Measurements from ENCODE around the gene SFSWAP.
"Not testable (repeated sequence)": the region's sequence is repeated elsewhere in the genome, so short reads cannot be mapped to it uniquely, and the experiment has no call there.

The SFSWAP gene
- 113 to 162 (median 134) reads per million in 9 experiments for total RNA-seq

DNA sequence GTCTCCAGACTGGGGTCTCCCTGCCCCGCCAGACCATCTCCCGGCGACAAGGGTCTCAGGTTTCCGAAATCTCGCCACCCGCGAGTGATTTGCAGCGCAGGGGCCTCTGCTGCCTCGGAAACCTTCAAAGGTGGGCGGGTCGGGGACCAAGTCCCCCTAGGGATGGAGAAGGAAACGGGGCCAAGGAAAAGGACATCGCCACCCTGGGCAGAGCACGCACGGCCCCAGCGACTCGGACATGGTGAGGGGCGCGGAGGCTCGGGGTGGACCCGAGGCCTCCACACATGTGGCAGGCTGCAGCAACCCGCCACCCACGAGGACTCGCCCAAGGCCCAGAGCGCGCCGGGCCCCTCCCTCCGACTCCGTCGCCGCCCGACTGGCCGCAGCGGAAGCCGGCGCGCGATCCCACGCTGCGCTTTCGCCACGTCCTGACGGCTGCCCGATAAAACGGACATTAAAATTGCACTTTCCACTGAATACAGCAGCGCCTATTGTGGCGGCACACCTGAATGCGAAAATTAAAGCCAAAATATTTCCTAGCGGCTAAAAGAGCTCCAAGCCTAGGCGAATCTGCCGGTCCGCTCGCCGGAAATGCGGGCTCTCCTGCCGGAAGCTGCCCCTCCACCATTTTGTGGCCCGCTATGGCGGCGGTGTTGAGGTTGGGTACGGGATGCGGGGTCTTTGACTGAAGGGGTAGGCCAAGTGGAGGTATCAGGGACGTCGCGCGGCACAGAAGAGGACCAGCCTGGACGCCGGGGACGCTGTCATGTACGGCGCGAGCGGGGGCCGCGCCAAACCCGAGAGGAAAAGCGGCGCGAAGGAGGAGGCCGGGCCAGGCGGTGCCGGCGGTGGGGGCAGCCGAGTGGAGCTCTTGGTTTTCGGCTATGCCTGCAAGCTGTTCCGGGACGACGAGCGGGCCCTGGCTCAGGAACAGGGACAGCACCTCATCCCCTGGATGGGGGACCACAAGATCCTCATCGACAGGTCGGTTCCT, at the start of gene SFSWAP:
Gene SFSWAP, plus strand, starts transcription at position 627 of the 994 bp plus-strand sequence. Its CDS starts 140 bp downstream, at position 767.
- Mint-ChIP-seq H3K4me1 (ENCODE audit: low read depth in 2 of 2) (peaks cover 16 to 24% of the 10 kb centered on the region in 2 donors), H3K36me3 (ENCODE audit: insufficient read depth) (peaks cover 46% of the 10 kb centered on the region)

DNA sequence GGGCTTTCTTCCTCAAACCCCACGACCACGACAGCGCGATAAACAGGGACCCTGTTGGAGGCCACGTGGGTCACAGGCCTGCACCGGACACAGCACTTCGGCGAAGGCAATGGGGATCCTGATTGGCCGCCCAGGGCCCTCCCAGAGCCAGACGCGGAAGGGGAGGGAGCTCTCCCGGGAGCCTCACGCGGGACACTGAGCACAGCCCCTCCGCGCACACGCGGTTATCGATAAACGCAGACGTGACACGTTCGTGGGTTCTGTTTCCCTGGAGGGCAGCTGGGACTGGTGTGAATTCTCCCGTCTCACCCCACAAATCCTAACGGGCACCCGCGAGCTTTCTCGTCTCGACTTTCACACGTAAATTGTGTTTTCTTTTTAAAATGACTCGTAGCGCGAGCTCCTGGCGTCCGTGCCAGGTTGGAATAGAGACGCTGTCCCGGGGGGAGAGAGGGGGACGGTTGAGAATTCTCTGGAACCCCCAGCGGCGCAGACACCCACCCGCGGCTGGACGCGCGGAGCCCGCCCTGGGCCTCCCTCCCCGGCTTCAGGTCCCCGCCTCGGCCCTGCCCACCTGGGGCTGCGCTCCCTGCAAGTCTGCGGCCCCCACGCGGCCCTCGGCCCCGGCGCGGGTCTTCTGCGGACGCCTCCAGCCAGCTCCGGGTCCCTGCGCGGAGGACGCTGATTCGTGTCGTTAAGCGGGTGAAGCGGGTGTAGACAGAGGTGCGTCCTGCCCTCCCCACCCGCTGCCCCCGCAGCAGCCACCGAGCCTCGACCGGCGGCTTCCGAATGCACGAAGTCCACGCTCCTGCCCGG, 49.5 kb upstream of the SFSWAP start:
- H3K9me3 Mint-ChIP-seq; H3K36me3 Mint-ChIP-seq (ENCODE audit: insufficient read depth); DNase-seq; H3K4me1 Mint-ChIP-seq (ENCODE audit: low read depth in 2 of 2); H3K4me3 Mint-ChIP-seq; H3K27ac Mint-ChIP-seq: not testable (repeated sequence)
- ATAC-seq (replicated peaks): peak; percentile 45
- H3K27me3 Mint-ChIP-seq: peaks cover 7 to 34% of the 10 kb centered on the region in 2 donors

More for the DNA sequence above, at the start of gene SFSWAP:
- peak within 1 kb of the TSS; percentile 93 to 98 for H3K4me3 Mint-ChIP-seq
- ATAC-seq (replicated peaks) (peak; percentile 92), DNase-seq (peak; percentile 62 to 68 (median 65))
- peak within 1 kb of the TSS; percentile 99 to 100 for H3K27ac Mint-ChIP-seq
- no peaks in the 10 kb centered on the region for H3K27me3 Mint-ChIP-seq
- H3K9me3 Mint-ChIP-seq: no peaks in the 10 kb centered on the region

DNA sequence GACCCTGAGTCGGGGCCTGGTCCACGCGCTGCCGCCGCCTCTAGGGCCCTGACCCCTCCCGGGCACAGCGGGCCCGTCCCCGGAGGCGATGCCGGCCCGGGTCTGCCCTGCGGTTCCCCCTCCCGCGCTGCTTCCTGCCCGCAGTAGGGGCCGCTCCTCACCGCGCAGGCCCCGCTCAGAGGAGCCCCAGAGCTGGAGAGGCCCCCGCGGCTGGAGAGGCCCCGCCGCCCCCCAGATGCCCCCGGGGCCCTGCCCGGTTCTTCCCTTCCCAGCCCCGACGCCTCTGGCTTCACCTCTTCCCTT, 49.0 kb upstream of the SFSWAP start:
- DNase-seq; H3K4me1 Mint-ChIP-seq (ENCODE audit: low read depth in 2 of 2); H3K9me3 Mint-ChIP-seq; H3K27ac Mint-ChIP-seq; H3K36me3 Mint-ChIP-seq (ENCODE audit: insufficient read depth): not testable (repeated sequence)
- Mint-ChIP-seq H3K27me3 (peaks cover 7 to 30% of the 10 kb centered on the region in 2 donors), H3K4me3 (peak overlapping the region in 1 of 2 donors; percentile 74)
- peak; percentile 55 for ATAC-seq (replicated peaks)

DNA sequence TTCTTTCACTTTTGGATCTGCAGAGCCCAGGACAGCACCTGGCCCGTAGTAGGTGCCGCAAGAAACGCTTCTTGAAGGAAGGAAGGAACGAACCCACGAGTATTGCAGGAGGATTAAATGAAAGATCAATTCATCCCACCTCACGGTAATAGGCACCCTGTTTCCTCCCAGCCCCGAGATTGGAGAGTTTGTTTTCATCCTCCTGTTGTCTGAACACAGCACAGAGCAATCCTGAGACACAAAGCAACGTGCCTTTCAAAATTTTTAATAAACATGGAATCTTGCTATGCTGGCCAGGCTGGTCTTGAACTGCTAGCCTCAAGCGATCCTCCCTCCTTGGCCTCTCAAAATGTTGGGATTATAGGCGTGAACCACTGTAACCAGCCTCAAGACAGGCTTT, 48.5 kb upstream of the SFSWAP start:
- not testable (repeated sequence) for H3K27ac Mint-ChIP-seq; ATAC-seq (replicated peaks); DNase-seq; H3K4me1 Mint-ChIP-seq (ENCODE audit: low read depth in 2 of 2); H3K36me3 Mint-ChIP-seq (ENCODE audit: insufficient read depth); H3K9me3 Mint-ChIP-seq
- Mint-ChIP-seq H3K4me3 (peak overlapping the region in 1 of 2 donors; percentile 74), H3K27me3 (peaks cover 7 to 26% of the 10 kb centered on the region in 2 donors)

DNA sequence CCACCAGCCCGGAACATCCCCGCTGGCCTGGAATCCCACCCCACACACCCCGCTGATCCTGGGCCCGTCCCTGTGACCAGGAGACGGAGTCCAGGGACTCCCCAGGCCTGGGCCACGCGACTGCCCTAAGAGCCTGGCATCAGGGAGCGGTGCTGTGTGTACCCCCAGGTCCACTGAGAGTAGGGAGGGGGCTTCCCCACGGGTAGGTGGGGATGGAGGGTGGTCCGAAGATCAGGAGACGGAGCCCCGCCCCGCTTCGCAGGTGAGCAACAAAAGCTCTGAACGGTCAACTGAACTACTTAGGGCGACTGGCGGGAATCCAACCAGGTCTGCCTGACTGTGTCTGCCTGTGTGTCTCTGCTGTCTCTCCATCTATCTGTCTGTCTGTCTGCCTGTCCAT, 45.2 kb upstream of the SFSWAP start:
- not testable (repeated sequence) for H3K9me3 Mint-ChIP-seq; H3K27ac Mint-ChIP-seq; H3K36me3 Mint-ChIP-seq (ENCODE audit: insufficient read depth); H3K4me3 Mint-ChIP-seq; H3K4me1 Mint-ChIP-seq (ENCODE audit: low read depth in 2 of 2); DNase-seq; ATAC-seq (replicated peaks)
- peaks cover 6 to 39% of the 10 kb centered on the region in 2 donors for H3K27me3 Mint-ChIP-seq

DNA sequence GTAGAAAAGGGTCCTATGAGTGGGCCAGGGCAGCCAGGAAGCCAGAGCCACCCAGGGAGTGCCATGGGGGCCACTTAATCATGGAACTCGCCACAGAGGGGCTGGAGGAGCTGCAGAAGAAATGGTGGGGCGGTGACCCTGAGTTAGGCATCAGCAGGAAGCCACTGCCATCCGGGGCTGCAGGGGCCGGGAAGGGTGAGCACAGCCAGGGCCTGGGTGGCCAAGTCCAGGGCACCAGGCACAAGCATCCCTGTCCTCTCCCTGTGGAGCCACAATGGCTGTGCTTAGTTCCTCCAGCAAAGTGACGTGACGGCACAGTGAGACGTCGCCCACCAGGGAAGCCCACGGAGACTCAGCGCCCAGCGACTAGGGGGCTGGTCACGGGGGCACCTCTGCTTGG, 44.4 kb upstream of the SFSWAP start:
- not testable (repeated sequence) for H3K27ac Mint-ChIP-seq; DNase-seq; ATAC-seq (replicated peaks); H3K4me3 Mint-ChIP-seq; H3K4me1 Mint-ChIP-seq (ENCODE audit: low read depth in 2 of 2); H3K36me3 Mint-ChIP-seq (ENCODE audit: insufficient read depth); H3K9me3 Mint-ChIP-seq
- H3K27me3 Mint-ChIP-seq: peaks cover 6 to 46% of the 10 kb centered on the region in 2 donors

DNA sequence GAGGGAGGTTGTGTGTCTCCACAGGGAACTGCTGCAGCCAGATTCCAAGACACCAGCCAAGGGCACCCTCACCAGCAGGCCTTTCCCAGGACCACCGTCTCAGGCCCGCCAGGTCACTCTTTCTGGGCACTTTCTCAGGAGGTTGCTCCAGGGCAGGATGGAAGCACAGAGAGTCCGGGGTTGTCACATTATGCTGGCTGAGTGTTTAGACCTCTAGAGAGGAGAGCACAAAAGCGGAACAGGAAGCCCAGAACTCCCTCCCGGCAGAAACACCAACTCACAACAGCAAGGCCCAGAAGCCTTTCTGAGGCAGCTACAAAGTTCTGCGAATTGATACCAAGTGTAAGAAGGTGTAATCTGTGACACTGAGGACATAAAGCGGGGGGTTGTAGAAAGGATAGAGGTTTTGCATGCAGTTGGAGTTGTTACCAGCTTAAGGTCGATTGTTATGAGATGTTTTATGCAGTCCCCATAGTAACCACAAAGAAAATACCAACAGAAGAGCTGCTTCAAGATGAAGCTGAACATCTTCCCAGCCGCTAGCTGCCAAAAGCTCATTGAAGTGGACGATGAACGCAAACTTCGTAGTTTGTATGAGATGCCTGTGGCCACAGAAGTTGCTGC, 43.8 kb upstream of the SFSWAP start:
- peak; percentile 27 for ATAC-seq (replicated peaks)
- not testable (repeated sequence) for H3K36me3 Mint-ChIP-seq (ENCODE audit: insufficient read depth); DNase-seq; H3K9me3 Mint-ChIP-seq; H3K4me3 Mint-ChIP-seq; H3K4me1 Mint-ChIP-seq (ENCODE audit: low read depth in 2 of 2)
- H3K27me3 Mint-ChIP-seq: peaks cover 6 to 44% of the 10 kb centered on the region in 2 donors
- peak overlapping the region in 1 of 2 donors; percentile 67 for H3K27ac Mint-ChIP-seq

DNA sequence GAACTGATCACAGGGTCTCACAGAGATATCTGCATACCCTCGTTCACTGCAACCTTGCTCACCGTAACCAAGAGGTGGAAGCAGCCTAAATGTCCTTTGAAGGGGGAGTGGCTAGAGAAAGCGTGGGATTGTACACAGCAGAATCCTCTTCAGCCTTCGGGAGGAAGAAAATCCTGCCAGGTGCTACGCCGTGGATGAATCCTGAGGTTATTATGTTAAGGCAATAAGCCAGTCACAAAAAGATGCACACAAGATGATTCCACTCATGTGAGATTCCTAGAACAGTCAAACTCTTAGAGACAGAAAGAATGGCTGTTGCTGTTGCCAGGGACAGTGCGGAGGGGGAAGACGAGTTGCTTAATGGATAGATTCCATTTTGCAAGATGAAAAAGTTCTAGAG, 39.6 kb upstream of the SFSWAP start:
- Mint-ChIP-seq H3K27ac (no peak overlapping the region), H3K9me3 (peaks cover 0 to 2% of the 10 kb centered on the region in 2 donors), H3K4me3 (no peak overlapping the region), H3K4me1 (ENCODE audit: low read depth in 2 of 2) (peaks cover 0 to 3% of the 10 kb centered on the region in 2 donors), H3K27me3 (peaks cover 12 to 40% of the 10 kb centered on the region in 2 donors), H3K36me3 (ENCODE audit: insufficient read depth) (peaks cover 3% of the 10 kb centered on the region)
- no peak for ATAC-seq (replicated peaks)
- DNase-seq: no peak

DNA sequence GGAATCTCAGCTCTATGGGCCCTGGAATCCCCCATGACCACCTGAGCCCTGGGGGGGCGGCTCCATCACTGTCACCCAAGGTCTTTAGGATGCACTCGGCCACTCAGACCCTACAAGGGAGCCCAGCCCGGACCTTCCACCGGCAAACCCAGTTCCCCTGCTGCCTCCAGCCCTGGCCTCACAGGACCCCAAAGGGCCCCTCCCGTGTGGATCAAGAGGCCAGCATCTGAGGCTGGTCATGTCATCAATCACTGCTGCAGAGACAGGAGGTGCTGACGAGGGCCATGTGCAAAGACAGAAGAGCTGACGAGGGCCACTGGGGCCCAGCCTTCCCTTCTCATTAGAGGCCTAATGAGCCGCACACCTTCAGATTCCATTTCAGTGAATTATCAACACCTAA, 39.0 kb upstream of the SFSWAP start:
- H3K27ac Mint-ChIP-seq: no peak overlapping the region
- H3K9me3 Mint-ChIP-seq: peaks cover 0 to 2% of the 10 kb centered on the region in 2 donors
- DNase-seq (no peak), ATAC-seq (replicated peaks) (no peak)
- H3K4me1 Mint-ChIP-seq (ENCODE audit: low read depth in 2 of 2): peaks cover 0 to 3% of the 10 kb centered on the region in 2 donors
- H3K4me3 Mint-ChIP-seq: no peak overlapping the region
- H3K36me3 Mint-ChIP-seq (ENCODE audit: insufficient read depth): peaks cover 3% of the 10 kb centered on the region
- H3K27me3 Mint-ChIP-seq: peaks cover 12 to 39% of the 10 kb centered on the region in 2 donors

DNA sequence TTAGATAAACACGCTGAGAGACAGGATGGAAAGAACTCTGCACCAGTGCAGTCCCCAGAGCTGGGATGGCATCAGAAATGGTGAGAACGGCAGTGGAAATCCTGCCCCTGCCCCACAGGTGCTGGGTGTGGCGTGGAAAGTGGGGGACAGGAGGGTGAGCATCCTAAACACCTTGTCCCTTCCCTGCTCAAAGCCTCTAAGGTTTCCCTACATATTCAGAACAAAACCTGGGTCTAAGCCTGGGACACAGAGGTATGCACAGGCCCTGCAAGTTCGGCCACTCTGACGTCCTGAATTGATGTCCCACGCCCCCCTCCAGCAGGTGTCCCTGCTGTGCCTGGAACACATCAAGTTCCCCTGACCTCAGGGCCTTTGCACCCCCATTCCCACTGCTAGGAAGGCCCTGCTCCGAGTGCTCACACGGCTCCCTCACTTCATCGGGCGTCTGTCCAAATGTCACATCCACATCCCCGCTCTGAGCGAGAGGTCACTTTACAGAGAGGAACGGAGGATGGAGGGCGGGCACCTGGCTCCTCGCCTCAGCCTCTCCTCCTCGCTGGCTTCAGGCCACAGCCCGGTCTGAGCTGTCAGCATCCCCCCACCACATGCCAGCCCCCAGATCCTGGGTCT, 38.5 kb upstream of the SFSWAP start:
- Mint-ChIP-seq H3K9me3 (peaks cover 0 to 2% of the 10 kb centered on the region in 2 donors), H3K4me1 (ENCODE audit: low read depth in 2 of 2) (no peaks in the 10 kb centered on the region), H3K4me3 (no peak overlapping the region), H3K27ac (no peak overlapping the region), H3K36me3 (ENCODE audit: insufficient read depth) (peaks cover 3% of the 10 kb centered on the region), H3K27me3 (peaks cover 12 to 39% of the 10 kb centered on the region in 2 donors)
- no peak for ATAC-seq (replicated peaks)
- no peak for DNase-seq

DNA sequence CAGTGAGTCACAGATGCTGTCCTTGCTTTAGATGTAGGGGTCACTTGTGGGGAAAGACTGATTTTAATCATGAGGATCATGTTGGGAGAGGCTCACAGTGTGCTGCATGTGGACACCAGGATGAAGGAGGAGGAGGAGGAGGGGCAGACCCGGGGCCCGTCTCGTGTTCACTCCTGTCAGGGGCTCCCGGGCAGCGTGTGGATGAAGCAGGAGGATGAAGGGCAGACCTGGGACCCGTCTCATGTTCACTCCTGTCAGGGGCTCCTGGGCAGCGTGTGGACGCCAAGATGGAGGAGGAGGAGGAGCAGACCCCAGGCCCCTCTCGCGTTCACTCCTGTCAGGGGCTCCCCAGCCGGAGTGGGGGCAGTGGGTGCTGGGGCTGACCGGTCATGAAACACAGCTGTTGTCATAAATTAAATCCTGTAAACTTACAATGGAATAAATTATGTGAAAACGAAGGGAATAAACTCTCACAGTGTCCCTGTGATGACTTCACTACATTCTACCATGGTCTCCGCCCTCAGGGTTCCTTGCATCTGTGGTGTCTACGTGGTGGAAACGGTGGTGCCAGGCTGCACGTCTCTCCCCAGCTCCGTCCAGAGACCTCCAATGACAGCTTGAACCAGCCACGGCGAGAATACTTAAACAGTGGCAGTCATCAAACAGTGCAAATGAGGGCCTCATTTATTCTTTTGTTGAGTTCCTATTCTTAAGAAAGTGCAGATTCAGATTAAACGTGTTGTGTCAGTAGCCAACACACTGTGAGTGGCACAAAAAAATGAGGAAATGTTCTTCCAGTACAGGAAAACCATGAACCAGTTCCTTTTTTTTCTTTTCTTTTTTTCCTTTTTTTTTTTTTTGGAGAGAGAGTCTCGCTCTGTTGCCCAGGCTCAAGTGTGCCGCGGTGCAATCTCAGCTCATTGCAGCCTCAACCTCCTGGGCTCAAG, 37.7 kb upstream of the SFSWAP start:
- Mint-ChIP-seq H3K4me1 (ENCODE audit: low read depth in 2 of 2) (no peaks in the 10 kb centered on the region), H3K4me3 (no peak overlapping the region), H3K27me3 (peaks cover 8 to 33% of the 10 kb centered on the region in 2 donors), H3K9me3 (peaks cover 0 to 2% of the 10 kb centered on the region in 2 donors), H3K36me3 (ENCODE audit: insufficient read depth) (peaks cover under 1% of the 10 kb centered on the region), H3K27ac (no peak overlapping the region)
- ATAC-seq (replicated peaks) (no peak), DNase-seq (no peak)

DNA sequence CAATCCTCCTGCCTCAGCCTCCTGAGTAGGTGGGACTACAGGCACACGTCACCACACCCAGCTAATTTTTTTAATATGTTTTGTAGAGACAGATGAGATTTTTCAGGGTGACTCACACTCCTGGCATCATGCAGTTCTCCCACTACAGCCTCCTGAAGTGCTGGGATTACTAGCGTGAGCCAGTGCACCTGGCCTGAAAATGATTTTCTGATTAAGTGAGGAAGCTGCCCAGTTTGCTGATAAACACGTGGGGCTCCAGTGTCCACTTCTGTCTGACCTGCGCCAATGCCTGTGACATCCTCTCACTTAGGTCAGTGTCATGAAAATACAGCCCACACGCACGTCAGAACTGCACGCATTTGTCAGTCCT, 37.0 kb upstream of the SFSWAP start:
- Mint-ChIP-seq H3K9me3 (peaks cover 0 to 2% of the 10 kb centered on the region in 2 donors), H3K4me3 (no peak overlapping the region), H3K27ac (no peak overlapping the region), H3K36me3 (ENCODE audit: insufficient read depth) (no peaks in the 10 kb centered on the region), H3K4me1 (ENCODE audit: low read depth in 2 of 2) (no peaks in the 10 kb centered on the region), H3K27me3 (peaks cover 7 to 33% of the 10 kb centered on the region in 2 donors)
- DNase-seq (no peak), ATAC-seq (replicated peaks) (no peak)
